Measurements from ENCODE around the gene SLC48A1. TPM values are rescaled to one million over a fixed set of nuclear protein-coding genes. Genes with fewer than 3 reads are reported as not detected.

Gene SLC48A1
- total RNA-seq (2014; rRNA removed; shearing (Covaris generic); ENCODE audit: low replicate concordance), result 151 and 222 TPM in 2 replicates

DNA sequence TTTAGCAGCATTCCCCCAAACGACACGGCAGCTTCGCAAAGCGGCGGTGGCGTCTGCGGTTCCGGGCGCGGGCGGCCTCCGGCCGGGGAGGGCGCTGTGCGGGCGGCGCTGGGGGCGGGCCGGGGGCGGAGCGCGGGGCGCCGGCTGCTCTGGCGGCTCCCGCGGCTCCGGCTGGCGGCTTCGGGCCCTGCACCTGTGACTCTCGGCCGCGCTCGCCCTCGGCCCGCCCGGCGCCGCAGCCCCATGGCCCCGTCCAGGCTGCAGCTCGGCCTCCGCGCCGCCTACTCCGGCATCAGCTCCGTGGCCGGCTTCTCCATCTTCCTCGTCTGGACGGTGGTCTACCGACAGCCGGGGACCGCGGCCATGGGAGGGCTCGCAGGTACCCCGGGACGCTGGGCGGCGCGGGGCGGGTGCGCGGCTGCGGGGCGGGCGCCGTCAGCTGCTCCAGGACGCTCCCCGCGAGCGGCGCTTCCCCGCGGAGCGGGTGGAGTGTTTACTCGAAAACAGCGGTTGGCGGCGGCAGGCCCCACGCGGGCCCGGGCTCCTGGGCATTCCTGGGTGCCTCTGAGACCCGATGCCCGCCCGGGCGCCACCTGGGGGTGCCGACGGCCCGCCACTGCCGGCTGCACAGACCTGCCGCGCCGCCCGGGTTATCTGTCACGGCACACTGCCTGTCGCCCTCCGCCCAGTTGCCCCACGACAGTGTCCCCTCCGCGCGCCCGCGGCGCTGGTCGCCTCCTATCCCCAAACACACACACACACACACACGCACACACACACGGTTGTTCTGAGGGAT is at the start of gene SLC48A1:
TSS of gene SLC48A1 (plus strand) at position 177 of the 796 bp plus-strand sequence. CDS start at position 244, 67 bp downstream.
- in situ Hi-C loops (cut with HindIII; ENCODE audit: low pct_unique_long_range_greater_than_20kb, low sequenced_read_pairs), result no loop called here

DNA sequence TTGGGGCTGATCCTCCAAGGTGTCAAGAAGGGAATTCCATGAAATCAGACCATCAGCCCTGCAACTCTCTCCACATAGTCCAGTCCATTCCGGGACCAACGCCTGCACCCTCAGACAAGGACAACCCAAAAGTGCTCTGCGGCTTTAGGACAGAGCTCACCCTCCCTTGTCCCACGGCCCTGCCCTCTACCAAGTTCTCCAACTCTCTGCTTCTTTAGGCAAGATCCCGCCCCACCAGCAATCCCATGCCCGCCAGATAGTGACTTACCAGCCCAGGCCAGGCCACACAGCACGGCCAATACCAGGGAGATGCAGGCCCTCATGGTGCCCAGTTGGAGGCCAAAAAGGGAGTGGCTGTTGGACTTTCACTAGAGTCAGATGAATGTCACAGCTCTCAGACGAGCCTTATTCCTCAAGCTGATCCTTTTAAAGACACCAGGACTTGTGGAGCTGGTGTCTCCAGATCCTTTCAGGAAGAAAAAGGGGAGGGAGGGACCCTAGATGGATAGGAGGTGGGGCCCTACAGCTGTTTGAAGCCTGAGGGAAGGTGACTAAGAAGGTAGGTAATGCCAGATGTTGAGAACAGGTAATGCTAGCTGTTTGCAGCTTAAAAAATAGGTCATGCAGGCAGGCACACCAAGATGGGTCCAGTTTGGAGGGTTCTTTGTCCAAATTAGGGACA is 47.8 kb upstream of the SLC48A1 start, which contains the start of gene ENDOU:
TSS of gene ENDOU (minus strand) at position 400 of the 682 bp plus-strand sequence. CDS start at position 323, 77 bp downstream.
- in situ Hi-C loops (cut with HindIII; ENCODE audit: low pct_unique_long_range_greater_than_20kb, low sequenced_read_pairs), result no loop called here
- no peak for DNase-seq (ENCODE audit: low read depth)

More for the DNA sequence above, at the start of gene SLC48A1:
- DNase-seq (ENCODE audit: low read depth), result peak; percentile 43

DNA sequence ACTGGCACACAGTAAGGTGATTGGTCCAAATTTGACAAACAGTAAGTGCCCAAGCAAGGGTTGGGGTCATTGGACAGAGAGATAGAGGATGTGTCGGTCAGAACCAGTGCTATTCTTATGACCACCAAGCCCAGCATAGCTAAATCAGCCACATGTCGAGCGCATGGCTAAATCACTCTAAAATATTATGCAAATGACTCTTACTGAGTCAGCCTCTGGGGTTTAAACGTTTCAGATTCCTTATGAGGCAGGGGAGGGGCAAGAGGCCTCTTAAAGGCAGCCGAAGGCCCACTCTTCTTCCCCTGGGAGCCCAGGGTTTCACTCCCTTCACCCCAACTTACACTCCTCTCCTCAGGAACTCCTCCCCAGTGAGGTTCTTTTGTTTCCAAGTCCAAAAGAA is 47.1 kb upstream of the SLC48A1 start:
- no peak for DNase-seq (ENCODE audit: low read depth)
- in situ Hi-C loops (cut with HindIII; ENCODE audit: low pct_unique_long_range_greater_than_20kb, low sequenced_read_pairs), result no loop called here

DNA sequence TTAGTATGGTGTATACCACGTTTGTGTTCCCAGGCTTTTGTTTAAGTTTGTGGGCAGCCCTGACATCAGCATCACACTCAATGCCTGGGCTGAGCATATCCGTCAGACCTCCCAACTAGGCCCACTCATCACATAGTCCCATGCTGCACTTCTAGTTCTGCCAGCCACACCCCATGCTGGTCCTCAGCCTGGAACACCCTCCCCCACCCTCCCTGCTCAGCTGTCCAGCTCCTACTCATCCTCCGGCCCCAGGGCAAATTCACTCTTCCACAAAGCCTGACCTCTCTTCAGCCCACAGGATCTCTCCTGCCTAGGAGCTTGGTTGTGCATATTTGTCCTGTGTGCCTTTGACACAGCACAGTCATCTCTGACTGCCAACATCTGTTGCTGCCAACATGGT is 43.8 kb upstream of the SLC48A1 start:
- DNase-seq (ENCODE audit: low read depth), result no peak
- in situ Hi-C loops (cut with HindIII; ENCODE audit: low pct_unique_long_range_greater_than_20kb, low sequenced_read_pairs), result no loop called here

DNA sequence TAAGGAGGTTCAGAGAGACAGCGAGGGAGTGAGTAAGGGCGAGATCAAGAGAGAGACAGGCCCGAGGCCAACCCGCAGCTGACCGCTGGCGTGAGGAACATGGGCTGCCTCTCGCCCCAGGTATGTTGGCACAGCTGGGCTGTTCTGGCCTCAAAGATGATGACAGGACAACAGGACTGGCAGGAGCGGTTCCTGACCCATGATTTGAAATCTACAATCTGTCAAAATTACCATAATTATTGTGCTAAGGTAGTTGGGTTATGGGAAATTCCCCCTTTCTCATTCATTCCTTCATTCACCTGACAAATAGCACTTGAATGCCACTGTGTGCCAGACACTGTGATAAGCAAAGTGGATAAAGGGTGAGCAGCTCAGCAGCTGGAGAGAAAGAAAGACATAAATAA is 42.7 kb upstream of the SLC48A1 start:
- no peak for DNase-seq (ENCODE audit: low read depth)
- in situ Hi-C loops (cut with HindIII; ENCODE audit: low pct_unique_long_range_greater_than_20kb, low sequenced_read_pairs), result no loop called here

DNA sequence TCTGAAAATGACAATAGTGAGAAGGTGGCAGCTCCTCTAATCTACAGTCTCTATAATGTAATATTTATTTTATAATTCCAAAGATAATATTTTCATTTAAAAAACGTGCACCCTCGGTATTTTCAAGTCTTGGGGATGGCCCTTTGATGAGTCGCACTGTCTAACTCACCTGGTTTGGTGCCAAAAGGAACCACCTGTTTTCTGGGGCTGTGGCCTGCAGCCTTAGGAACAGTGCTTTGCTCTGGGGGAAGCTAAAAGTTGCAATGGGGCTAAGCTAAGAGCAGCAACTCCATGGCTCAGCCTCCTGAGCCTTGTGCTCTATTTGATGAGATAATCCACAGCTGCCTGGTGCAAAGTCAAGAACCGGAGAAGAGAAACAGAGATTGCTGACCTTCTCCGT is 41.3 kb upstream of the SLC48A1 start:
- in situ Hi-C loops (cut with HindIII; ENCODE audit: low pct_unique_long_range_greater_than_20kb, low sequenced_read_pairs), result no loop called here
- no peak for DNase-seq (ENCODE audit: low read depth)

DNA sequence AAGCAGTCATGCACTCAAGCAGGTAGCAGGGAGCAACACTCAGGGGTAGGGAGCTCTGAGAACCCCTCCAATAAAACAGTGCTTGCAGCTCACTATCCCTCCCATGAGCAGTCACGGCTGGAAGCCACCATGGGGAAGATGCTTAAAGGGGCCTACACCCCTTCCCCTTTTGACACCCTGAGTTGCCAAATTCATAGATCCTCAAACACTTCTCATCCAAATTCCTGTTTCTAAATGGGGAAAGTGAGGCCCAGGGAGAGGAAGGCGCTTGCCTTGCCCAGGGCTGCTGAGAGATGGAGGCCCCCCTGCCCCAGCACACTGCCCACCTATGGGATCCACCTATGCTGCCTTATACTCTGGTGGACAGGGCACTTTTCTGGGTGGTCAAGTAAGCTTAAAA is 40.5 kb upstream of the SLC48A1 start:
- DNase-seq (ENCODE audit: low read depth), result no peak
- in situ Hi-C loops (cut with HindIII; ENCODE audit: low pct_unique_long_range_greater_than_20kb, low sequenced_read_pairs), result no loop called here

DNA sequence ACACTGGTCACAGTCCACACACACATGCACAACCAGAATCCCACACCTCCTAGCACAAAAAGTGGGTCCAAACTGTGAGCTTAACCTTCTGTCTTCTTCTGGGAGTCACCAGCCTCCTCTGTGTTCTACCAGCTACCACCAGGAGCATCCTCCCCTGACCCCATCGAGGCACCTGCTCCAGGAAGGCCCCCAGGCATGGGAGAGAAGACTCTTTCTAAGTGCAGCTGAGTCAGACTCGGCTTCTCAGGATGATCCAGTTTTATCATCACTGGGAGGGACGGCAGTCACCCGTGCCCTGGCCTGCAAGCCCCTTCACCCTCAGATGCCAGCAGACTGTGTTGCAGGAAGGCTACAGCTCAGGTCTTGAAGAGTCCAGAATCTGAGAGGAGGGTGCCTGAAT is 39.9 kb upstream of the SLC48A1 start:
- in situ Hi-C loops (cut with HindIII; ENCODE audit: low pct_unique_long_range_greater_than_20kb, low sequenced_read_pairs), result no loop called here
- DNase-seq (ENCODE audit: low read depth), result peak; percentile 36

DNA sequence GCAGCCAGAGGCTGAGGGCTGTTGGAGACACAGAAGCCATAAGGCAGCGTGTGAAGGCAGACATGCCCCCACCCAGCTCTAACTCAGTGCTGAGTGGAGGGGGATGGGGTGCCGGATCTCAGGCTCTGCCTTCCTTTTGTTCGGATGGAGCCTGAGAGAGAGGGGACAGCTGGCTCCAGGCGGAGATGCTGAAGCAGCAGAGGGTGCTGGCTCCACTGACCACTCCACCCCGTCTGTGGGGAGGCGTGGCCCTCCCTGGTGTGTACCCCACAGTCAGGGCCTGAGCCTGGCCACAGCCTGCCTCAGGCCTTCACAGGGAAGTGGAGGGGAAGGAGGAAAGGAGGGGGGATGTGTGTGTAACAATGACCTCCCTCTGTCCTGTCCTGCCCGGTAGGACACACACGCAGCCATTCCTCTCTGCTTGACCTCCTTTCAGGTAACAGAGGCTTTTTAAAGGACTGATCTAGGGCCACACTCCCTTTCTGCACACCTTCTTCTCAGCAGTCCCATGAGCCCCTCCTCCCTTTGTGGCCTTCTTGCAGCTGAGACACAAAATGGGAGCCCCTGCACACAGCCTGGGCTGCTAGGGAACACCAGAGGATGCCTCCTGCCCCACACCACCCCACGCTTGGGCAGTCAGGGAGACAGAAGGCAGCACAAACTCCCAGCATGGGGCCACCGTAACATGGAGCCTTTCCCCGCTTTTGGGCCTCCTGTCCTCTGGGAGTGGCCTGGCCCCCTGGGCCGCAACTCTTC is 38.1 kb upstream of the SLC48A1 start:
- peak; percentile 40 for DNase-seq (ENCODE audit: low read depth)
- in situ Hi-C loops (cut with HindIII; ENCODE audit: low pct_unique_long_range_greater_than_20kb, low sequenced_read_pairs), result no loop called here

DNA sequence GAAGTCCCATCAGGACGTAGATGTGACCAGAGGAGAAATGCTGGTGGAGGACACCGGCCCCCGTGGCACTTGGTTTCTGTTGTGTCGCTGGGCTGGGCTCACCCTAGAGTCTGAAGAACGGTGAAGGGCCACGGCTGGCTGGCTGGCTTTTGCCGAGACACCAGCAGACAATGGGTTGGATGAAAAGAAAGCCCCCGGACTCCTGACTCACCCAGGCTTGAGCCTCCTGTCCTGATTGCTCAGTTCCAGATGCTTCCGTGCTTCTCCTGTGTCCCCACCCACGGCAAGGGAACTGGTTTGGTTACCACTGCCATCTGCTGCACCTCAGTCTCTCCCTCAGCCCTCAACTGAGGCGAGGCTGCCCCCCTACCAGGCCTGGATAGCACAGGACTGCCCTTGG is 37.4 kb upstream of the SLC48A1 start:
- in situ Hi-C loops (cut with HindIII; ENCODE audit: low pct_unique_long_range_greater_than_20kb, low sequenced_read_pairs), result no loop called here
- DNase-seq (ENCODE audit: low read depth), result no peak

DNA sequence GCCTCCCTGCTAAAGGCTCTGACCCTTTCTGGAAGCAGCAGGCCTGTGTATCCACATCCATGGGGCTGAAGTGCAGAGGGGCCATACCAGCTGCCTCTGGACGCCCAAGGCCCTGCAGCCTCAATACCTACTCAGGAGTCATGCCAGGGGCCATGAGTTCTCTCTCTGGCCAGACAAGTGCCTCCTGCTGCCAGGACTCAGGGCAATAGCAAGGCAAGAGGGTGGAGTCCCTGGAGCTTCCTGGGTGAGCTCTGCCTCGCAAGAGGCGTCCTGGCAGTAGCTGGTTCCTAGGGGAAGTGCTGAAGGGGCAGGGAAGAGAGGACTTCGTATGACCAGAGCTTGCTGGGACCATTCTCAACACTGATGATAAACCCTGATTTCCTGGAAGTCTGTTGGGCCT is 36.8 kb upstream of the SLC48A1 start:
- in situ Hi-C loops (cut with HindIII; ENCODE audit: low pct_unique_long_range_greater_than_20kb, low sequenced_read_pairs), result no loop called here
- DNase-seq (ENCODE audit: low read depth), result no peak

DNA sequence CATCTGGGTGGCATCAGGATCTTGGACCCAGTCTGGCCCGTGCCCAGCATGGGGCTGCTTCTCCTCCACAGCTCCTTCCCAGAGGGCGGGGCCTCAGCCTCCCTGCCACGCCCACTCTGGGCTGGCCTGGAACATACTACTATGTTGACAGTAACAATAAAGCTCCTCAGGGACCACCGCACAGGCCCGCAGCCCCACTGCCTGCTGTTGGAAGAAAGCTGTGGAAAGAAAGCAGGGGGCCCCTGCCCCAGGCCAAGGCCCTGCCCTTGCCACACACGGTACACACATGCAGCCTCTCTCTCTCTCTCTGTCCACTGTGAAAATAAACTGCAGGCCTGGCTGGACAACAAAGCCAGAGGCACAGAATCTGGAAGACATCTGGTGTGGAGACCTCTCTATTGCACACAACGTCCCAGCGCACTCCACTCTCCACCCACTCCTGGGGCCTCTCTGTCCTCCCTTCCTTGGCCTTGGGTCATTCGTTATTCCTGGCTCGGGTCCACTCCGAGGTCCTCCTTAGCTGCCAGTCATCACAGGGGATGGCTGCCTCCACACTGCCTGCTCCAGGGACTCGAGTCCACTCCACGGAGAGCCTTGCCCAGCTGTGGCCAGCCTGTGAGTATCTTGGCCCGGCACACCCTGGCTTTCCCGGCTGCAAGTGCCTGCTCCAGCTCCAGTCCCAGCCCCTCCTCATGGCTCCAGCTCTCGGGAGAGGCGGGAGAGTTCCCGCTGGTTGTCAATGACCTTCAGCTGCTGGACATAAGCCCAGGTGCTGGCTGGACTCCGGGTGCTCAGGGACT is 36.0 kb upstream of the SLC48A1 start:
- DNase-seq (ENCODE audit: low read depth), result peak; percentile 70
- in situ Hi-C loops (cut with HindIII; ENCODE audit: low pct_unique_long_range_greater_than_20kb, low sequenced_read_pairs), result no loop called here

DNA sequence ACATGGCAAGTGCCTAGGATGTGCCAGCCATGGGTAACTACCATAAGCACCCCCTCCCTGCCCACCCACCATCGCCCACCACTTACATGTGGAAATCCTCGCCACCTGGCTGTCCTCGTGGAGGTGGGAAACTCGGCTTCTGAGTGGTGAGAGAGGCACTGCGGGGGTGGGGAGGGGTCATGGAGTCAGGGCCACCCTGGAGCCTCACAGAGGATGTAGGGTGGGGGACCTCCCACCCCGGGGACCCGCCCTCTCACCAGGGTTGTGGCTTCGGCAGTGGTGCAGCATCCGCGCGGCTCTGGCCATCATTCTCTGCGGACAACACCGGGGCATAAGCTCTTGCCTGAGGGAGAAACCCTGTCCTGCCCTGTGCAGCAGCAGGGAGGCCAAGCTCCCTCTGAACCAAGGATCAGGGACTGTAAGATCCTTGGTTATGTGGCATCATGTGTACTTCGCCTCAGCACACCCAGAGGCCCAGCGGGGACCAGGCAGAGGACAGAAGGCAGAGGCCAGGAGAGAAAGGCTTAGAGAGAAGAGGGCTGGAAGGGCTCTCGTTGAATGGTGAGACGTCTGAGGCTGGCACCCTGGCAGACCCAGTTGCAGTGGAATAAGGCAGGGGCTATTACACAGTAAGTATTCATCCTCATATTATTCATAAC is 35.0 kb upstream of the SLC48A1 start:
- no peak for DNase-seq (ENCODE audit: low read depth)
- in situ Hi-C loops (cut with HindIII; ENCODE audit: low pct_unique_long_range_greater_than_20kb, low sequenced_read_pairs), result no loop called here

DNA sequence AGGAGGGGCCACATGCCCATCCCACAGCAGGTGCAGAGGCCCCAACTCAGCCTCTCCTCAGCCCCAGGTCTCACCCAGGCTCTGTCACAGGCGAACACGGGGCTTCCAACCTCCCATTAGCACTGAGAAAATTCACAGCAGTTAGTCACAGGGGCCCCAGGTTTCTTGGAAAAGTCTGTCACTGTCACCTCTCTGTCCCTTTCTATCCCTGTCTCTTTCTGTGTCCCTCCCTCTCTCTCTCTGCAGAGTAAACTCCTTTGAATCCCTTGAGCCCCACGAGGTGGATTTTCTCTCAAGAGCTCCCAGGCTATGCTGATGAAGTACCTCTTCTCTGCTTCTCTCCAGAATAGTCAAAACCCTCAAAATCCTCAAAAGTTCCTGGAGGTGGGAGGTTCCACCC is 33.7 kb upstream of the SLC48A1 start:
- in situ Hi-C loops (cut with HindIII; ENCODE audit: low pct_unique_long_range_greater_than_20kb, low sequenced_read_pairs), result no loop called here
- no peak for DNase-seq (ENCODE audit: low read depth)

DNA sequence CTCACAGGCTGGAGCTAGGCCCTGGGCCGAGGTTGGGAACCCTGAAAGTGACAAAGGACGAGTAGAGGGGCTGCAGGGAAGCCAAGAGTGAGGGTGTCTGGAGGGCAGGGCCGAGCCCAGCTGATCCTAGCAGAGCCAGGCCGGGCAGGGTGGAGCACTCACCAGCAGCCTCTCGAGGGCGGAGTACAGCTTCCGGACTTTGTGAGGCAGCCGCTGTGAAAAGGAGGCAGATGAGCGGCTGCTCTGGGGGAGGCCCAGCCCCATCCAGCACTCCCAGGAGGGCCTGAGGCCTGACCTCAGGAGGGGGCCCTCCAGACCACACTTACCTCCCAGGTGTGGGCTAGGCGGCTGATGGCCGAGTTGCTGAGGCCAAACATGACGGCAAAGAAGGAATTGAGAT is 33.1 kb upstream of the SLC48A1 start:
- in situ Hi-C loops (cut with HindIII; ENCODE audit: low pct_unique_long_range_greater_than_20kb, low sequenced_read_pairs), result no loop called here
- DNase-seq (ENCODE audit: low read depth), result no peak

DNA sequence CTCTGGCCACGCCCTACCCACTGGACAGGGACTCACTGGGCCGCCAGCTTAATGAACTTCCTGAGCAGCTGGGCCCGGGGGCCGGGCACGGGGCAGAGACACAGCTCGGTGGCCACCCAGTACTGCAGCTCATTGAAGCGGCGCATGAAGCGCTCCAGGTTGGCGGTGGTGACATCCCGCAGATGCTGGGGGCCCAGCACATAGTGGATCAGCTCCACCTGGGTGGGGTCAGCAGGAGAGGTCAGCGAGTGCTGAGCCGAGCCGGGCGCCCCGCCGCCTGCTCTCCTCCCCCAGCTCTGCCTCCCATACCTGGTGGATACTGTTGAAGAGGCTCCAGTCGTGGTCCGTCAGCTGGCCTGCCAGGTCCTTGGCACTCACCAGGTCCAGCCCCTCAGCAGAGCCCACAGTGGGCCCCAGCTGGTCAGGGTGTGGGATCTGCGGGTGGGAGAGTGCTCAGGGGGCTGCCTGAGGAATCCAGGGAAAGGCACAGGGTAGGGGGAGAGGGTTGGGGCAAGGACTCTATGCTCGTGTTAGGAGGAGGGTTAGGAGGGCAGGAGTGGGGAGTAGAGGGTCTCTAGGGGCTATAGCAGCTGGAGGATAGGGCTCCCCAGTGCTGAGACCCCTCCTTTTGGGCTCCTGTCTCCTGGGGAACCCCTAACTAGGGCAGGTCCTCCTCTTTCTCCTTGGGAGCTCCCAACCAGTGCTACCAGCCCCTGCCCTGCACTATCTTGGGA is 32.3 kb upstream of the SLC48A1 start:
- no peak for DNase-seq (ENCODE audit: low read depth)
- in situ Hi-C loops (cut with HindIII; ENCODE audit: low pct_unique_long_range_greater_than_20kb, low sequenced_read_pairs), result no loop called here

DNA sequence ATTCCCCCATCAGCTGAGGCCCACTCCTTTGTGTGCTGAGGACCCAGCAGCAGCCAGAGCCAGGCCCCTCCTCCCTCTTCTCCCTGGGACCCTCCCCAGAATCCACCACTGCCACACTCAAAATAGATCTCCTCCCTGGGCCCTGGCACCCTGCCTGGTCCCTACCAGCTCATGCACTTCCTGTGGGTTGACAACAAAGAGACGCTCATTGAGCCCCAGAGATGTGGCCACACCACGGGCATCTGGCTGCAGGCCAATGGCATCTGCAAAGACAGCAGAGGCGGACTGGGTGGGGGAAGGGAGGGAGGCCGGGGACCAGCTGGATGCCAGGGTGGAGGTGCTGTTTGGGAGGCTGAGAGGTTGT is 31.7 kb upstream of the SLC48A1 start:
- in situ Hi-C loops (cut with HindIII; ENCODE audit: low pct_unique_long_range_greater_than_20kb, low sequenced_read_pairs), result no loop called here

More for the DNA sequence above, 31.7 kb upstream of the SLC48A1 start:
- DNase-seq (ENCODE audit: low read depth), result no peak

Measured in Caki2 (cell line).